Measurements from ENCODE around the gene GPATCH2L. TPM values are rescaled to one million over a fixed set of nuclear protein-coding genes. Genes with fewer than 3 reads are reported as not detected.

GPATCH2L gene
- total RNA-seq, 2 donors from 2014 or later: 23.4 to 61.7 TPM

DNA sequence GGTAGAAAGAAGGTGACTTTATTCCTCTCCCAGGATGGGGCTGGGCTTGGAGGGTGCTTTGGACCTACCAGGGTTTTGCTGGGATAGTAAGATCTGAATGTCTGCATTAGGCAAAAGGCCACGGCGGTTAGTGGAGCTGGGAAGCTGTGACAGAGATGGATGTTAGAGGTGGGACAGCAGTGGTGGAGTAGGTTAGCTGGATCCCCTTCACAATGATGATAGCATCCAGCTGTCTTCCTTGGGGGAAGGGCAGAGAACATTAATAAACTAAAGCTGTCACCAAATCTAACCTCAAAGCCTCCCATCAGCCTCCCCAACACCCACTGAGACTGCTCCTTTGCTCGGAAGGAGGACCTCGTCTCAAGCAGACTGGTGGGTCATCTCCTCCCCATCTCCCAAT is 104.8 kb downstream of the GPATCH2L start:
- no peak overlapping the region for H3K4me3 ChIP-seq
- no peaks in the 10 kb centered on the region for H3K4me1 ChIP-seq
- no peak for TF ChIP-seq POLR2A (IDR thresholded peaks at IDR 0.05)
- DNase-seq: no peak
- WGBS, 2 donors: 59 to 67% methylated on average over 4 of the region's 4 CpGs
- H3K36me3 ChIP-seq (replicated peaks in 1 of 2; ENCODE audit: insufficient read depth in 1 of 2, low read depth in 2 of 2): no peaks in the 10 kb centered on the region
- no peak for ATAC-seq
- intact Hi-C loops (cut with DNase I): no loop called here
- H3K27me3 ChIP-seq: no peaks in the 10 kb centered on the region
- no peak overlapping the region for H3K27ac ChIP-seq
- H3K9me3 ChIP-seq: no peaks in the 10 kb centered on the region

- 48 to 50% methylated on average over 9 of the region's 9 CpGs for WGBS, 2 donors
- H3K27me3 ChIP-seq: no peaks in the 10 kb centered on the region
- no peak for TF ChIP-seq POLR2A (IDR thresholded peaks at IDR 0.05)
- no peak for TF ChIP-seq CTCF (IDR thresholded peaks at IDR 0.05)
- H3K4me1 ChIP-seq: no peaks in the 10 kb centered on the region
- H3K36me3 ChIP-seq (replicated peaks in 1 of 2; ENCODE audit: insufficient read depth in 1 of 2, low read depth in 2 of 2): no peaks in the 10 kb centered on the region
- intact Hi-C loops (cut with DNase I): no loop called here
- no peak overlapping the region for H3K27ac ChIP-seq
- H3K4me3 ChIP-seq: no peak overlapping the region
- no peaks in the 10 kb centered on the region for H3K9me3 ChIP-seq
- no peak for ATAC-seq
- peak in 1 of 4 donors; percentile 4 for DNase-seq
These were observed 105.5 kb downstream of the GPATCH2L start for GRCh38 chr14:76257111-76257803.

DNA sequence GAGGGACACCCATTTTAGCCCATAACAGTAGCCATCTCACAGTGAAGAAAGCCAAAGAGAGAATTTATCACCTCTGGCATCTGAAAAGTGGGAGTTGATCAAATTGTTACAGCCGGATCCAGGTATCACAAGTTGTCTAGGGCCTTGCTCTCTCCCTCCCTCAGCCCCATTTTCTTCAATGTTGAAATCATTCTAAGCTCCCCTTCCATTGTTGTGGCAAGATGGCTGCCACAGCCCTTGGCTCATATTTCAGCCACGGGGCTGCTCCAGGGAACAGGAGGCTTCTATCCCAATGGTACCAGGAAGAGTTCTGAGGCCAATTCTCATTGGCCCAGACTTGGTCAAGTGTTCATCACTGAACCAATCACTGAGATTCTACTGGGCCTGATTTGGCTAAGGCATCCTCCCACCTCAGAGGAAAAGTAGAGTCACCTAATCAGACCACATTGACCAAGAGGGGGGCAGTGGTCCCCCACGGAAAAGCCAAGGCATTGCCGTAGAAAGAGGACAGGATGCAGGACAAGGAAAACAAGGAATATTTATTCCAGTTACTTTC is 106.2 kb downstream of the GPATCH2L start:
- H3K9me3 ChIP-seq: no peaks in the 10 kb centered on the region
- no peak overlapping the region for H3K27ac ChIP-seq
- 69 to 86% methylated on average over 4 of the region's 4 CpGs for WGBS, 2 donors
- TF ChIP-seq POLR2A (IDR thresholded peaks at IDR 0.05): no peak
- TF ChIP-seq CTCF (IDR thresholded peaks at IDR 0.05): no peak
- H3K27me3 ChIP-seq: no peaks in the 10 kb centered on the region
- DNase-seq (no peak), ATAC-seq (no peak)
- no peak overlapping the region for H3K4me3 ChIP-seq
- H3K4me1 ChIP-seq: no peaks in the 10 kb centered on the region
- intact Hi-C loops (cut with DNase I): no loop called here
- H3K36me3 ChIP-seq (replicated peaks in 1 of 2; ENCODE audit: insufficient read depth in 1 of 2, low read depth in 2 of 2): no peaks in the 10 kb centered on the region

DNA sequence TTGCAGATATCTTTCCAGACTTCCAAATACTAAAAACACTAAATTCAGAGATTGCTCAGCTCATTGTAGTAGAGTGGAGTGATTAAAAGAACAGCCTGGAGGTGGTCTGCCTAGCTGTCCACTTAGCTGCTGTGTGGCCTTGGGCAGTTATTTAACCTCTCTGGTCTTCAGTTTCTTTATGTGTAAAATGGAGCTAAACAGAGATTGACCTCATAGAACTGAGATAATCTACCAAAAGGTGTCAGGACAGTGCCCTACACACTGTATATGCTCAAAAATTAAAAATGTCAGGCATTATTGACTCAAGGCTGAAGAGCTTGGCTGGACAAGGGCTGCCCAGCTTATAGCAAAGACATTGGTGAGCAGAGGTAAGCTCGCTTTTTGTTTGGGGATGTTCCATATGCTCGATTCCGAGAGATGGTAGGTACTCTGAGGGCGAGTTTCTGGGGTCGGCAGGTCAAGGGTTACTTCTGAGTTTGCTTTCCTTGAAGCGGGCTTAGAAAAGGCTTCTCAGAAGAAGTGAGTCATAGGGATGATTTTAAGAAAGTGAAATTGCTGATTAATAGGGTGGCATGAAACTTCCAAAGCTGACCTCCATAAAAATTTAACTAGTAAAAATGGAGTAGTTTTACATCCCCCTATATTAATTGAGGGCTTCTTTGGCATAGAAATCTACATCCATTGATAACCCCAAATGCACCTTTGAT is 107.5 kb downstream of the GPATCH2L start:
- WGBS, 2 donors: 89 to 95% methylated on average over 6 of the region's 6 CpGs
- no peak overlapping the region for H3K4me3 ChIP-seq
- DNase-seq (no peak), ATAC-seq (no peak)
- intact Hi-C loops (cut with DNase I): no loop called here
- no peaks in the 10 kb centered on the region for H3K4me1 ChIP-seq
- no peaks in the 10 kb centered on the region for H3K36me3 ChIP-seq (replicated peaks in 1 of 2; ENCODE audit: insufficient read depth in 1 of 2, low read depth in 2 of 2)
- H3K27me3 ChIP-seq: no peaks in the 10 kb centered on the region
- no peak overlapping the region for H3K27ac ChIP-seq
- TF ChIP-seq POLR2A (IDR thresholded peaks at IDR 0.05) (no peak), CTCF (IDR thresholded peaks at IDR 0.05) (no peak)
- H3K9me3 ChIP-seq: no peaks in the 10 kb centered on the region

DNA sequence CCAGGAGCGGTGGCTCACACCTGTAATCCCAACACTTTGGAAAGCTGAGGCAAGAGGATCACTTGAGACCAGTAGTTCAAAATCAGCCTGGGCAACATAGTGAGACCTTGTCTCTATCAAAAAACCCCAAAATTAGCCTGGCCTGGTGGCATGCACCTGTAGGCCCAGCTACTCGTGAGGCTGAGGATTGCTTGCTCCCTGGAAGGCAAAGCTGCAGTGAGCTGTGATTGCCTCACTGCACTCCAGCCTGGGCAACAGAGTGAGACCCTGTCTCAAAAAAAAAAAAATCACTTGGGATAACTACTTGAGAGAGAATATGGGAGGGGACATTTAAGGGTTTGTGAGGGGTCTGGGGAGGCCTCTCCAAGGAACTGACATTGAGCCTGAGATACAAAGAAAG is 109.0 kb downstream of the GPATCH2L start:
- no peak for ATAC-seq
- Histone ChIP-seq H3K9me3 (no peaks in the 10 kb centered on the region), H3K27me3 (no peaks in the 10 kb centered on the region), H3K27ac (no peak overlapping the region), H3K4me3 (no peak overlapping the region), H3K36me3 (replicated peaks in 1 of 2; ENCODE audit: insufficient read depth in 1 of 2, low read depth in 2 of 2) (no peaks in the 10 kb centered on the region), H3K4me1 (no peaks in the 10 kb centered on the region)
- no peak for DNase-seq
- intact Hi-C loops (cut with DNase I): no loop called here
- TF ChIP-seq CTCF (IDR thresholded peaks at IDR 0.05) (no peak), POLR2A (IDR thresholded peaks at IDR 0.05) (no peak)
- WGBS, 2 donors: 86 to 87% methylated on average over 2 of the region's 2 CpGs

All from body of pancreas (tissue), 4 donors.